ENCODE measurements around the gene CPLANE1. TPM values are rescaled to one million over a fixed set of nuclear protein-coding genes. Genes with fewer than 3 reads are reported as not detected.
A peak's percentile ranks its signal among the peaks of the same experiment; 100 is the strongest.
"Not testable (repeated sequence)": the region's sequence is repeated elsewhere in the genome, so short reads cannot be mapped to it uniquely, and the experiment has no call there.

Gene CPLANE1
- 3.2 TPM for polyA plus RNA-seq (2013, experiment 1 of 2)
- 2.4 TPM for polyA plus RNA-seq (2013, experiment 2 of 2)

- Histone ChIP-seq H3K79me1 (ENCODE audit: low read length) (no peaks in the 10 kb centered on the region), H2AK5ac (ENCODE audit: low read length) (no peak within 1 kb of the TSS), H2BK5ac (ENCODE audit: low read length) (no peak within 1 kb of the TSS), H3K27me3 (ENCODE audit: insufficient read depth, low read length, poor library complexity) (no peaks in the 10 kb centered on the region), H3K27ac (ENCODE audit: low read depth, low read length) (peak within 1 kb of the TSS; percentile 85), H3K56ac (ENCODE audit: low read length) (peak within 1 kb of the TSS; percentile 94), H3K23ac (ENCODE audit: low read length) (peak within 1 kb of the TSS; percentile 45), H4K5ac (ENCODE audit: low read length) (peak within 1 kb of the TSS; percentile 97), H2BK120ac (ENCODE audit: low read depth, low read length) (peak within 1 kb of the TSS; percentile 5), H3K4ac (ENCODE audit: low read depth, low read length) (peak within 1 kb of the TSS; percentile 83), H3K18ac (ENCODE audit: low read length) (peak within 1 kb of the TSS; percentile 62), H3K4me3 (ENCODE audit: low read length) (peak within 1 kb of the TSS; percentile 77), H2BK15ac (replicated peaks; ENCODE audit: low read depth) (no peak within 1 kb of the TSS), H3K9ac (ENCODE audit: low read length) (peak within 1 kb of the TSS; percentile 92), H4K8ac (ENCODE audit: low read depth, low read length) (peak within 1 kb of the TSS; percentile 41), H3K4me1 (ENCODE audit: control insufficient read depth, low read depth, low read length) (peaks cover 3% of the 10 kb centered on the region), H3K36me3 (ENCODE audit: control insufficient read depth, insufficient read depth, low read length) (no peaks in the 10 kb centered on the region), H3K4me2 (ENCODE audit: low read length) (peak within 1 kb of the TSS; percentile 90), H3K79me2 (ENCODE audit: control insufficient read depth, insufficient read depth, low read length) (no peaks in the 10 kb centered on the region)
- no CpG with 5 or more reads among the region's 88 CpGs for WGBS (ENCODE audit: extremely low coverage, insufficient coverage, low lambda C conversion rate)
- DNase-seq, result peak; percentile 87
These were observed at the start of gene CPLANE1 for GRCh38 chr5:37248970-37249814. Gene CPLANE1, minus strand, starts transcription at chr5:37249376. Its CDS starts 1,678 bp downstream, at chr5:37247698.

GRCh38 chr5:37296313-37296712 lies 47.1 kb upstream of the CPLANE1 start:
- not testable (repeated sequence) for H3K79me1 ChIP-seq (ENCODE audit: low read length); H3K18ac ChIP-seq (ENCODE audit: low read length); H3K4me3 ChIP-seq (ENCODE audit: low read length); H3K27me3 ChIP-seq (ENCODE audit: insufficient read depth, low read length, poor library complexity); H2BK5ac ChIP-seq (ENCODE audit: low read length); H3K56ac ChIP-seq (ENCODE audit: low read length); H3K79me2 ChIP-seq (ENCODE audit: control insufficient read depth, insufficient read depth, low read length); H3K4ac ChIP-seq (ENCODE audit: low read depth, low read length); H2AK5ac ChIP-seq (ENCODE audit: low read length); H3K36me3 ChIP-seq (ENCODE audit: control insufficient read depth, insufficient read depth, low read length); H3K23ac ChIP-seq (ENCODE audit: low read length); DNase-seq; H3K4me2 ChIP-seq (ENCODE audit: low read length); H4K8ac ChIP-seq (ENCODE audit: low read depth, low read length); H3K27ac ChIP-seq (ENCODE audit: low read depth, low read length); H4K5ac ChIP-seq (ENCODE audit: low read length); H2BK120ac ChIP-seq (ENCODE audit: low read depth, low read length); H3K4me1 ChIP-seq (ENCODE audit: control insufficient read depth, low read depth, low read length); H2BK15ac ChIP-seq (replicated peaks; ENCODE audit: low read depth); H3K9ac ChIP-seq (ENCODE audit: low read length)
- WGBS (ENCODE audit: extremely low coverage, insufficient coverage, low lambda C conversion rate), result no CpG with 5 or more reads among the region's 7 CpGs

- Histone ChIP-seq H3K18ac (ENCODE audit: low read length) (no peak overlapping the region), H2BK120ac (ENCODE audit: low read depth, low read length) (no peak overlapping the region), H3K79me1 (ENCODE audit: low read length) (no peaks in the 10 kb centered on the region), H3K36me3 (ENCODE audit: control insufficient read depth, insufficient read depth, low read length) (no peaks in the 10 kb centered on the region), H2BK5ac (ENCODE audit: low read length) (no peak overlapping the region), H3K23ac (ENCODE audit: low read length) (no peak overlapping the region), H3K4me2 (ENCODE audit: low read length) (no peak overlapping the region), H3K4ac (ENCODE audit: low read depth, low read length) (no peak overlapping the region), H3K4me3 (ENCODE audit: low read length) (no peak overlapping the region), H3K27ac (ENCODE audit: low read depth, low read length) (no peak overlapping the region), H2BK15ac (replicated peaks; ENCODE audit: low read depth) (no peak overlapping the region), H3K56ac (ENCODE audit: low read length) (no peak overlapping the region), H3K4me1 (ENCODE audit: control insufficient read depth, low read depth, low read length) (no peaks in the 10 kb centered on the region), H3K9ac (ENCODE audit: low read length) (no peak overlapping the region), H3K27me3 (ENCODE audit: insufficient read depth, low read length, poor library complexity) (no peaks in the 10 kb centered on the region), H3K79me2 (ENCODE audit: control insufficient read depth, insufficient read depth, low read length) (no peaks in the 10 kb centered on the region), H4K5ac (ENCODE audit: low read length) (no peak overlapping the region), H2AK5ac (ENCODE audit: low read length) (no peak overlapping the region), H4K8ac (ENCODE audit: low read depth, low read length) (no peak overlapping the region)
- WGBS (ENCODE audit: extremely low coverage, insufficient coverage, low lambda C conversion rate), result no CpG with 5 or more reads among the region's 5 CpGs
- peak; percentile 42 for DNase-seq
These were observed 34.1 kb upstream of the CPLANE1 start for GRCh38 chr5:37283214-37283820.

GRCh38 chr5:37275511-37275910 lies 26.3 kb upstream of the CPLANE1 start:
- H2BK15ac ChIP-seq (replicated peaks; ENCODE audit: low read depth), result no peak overlapping the region
- no peaks in the 10 kb centered on the region for H3K79me2 ChIP-seq (ENCODE audit: control insufficient read depth, insufficient read depth, low read length)
- H3K18ac ChIP-seq (ENCODE audit: low read length), result no peak overlapping the region
- H3K36me3 ChIP-seq (ENCODE audit: control insufficient read depth, insufficient read depth, low read length), result no peaks in the 10 kb centered on the region
- H2BK120ac ChIP-seq (ENCODE audit: low read depth, low read length), result no peak overlapping the region
- H4K5ac ChIP-seq (ENCODE audit: low read length), result no peak overlapping the region
- H3K4me2 ChIP-seq (ENCODE audit: low read length), result no peak overlapping the region
- H3K4ac ChIP-seq (ENCODE audit: low read depth, low read length), result no peak overlapping the region
- H3K9ac ChIP-seq (ENCODE audit: low read length), result no peak overlapping the region
- no peak overlapping the region for H3K56ac ChIP-seq (ENCODE audit: low read length)
- no peak overlapping the region for H4K8ac ChIP-seq (ENCODE audit: low read depth, low read length)
- H3K27me3 ChIP-seq (ENCODE audit: insufficient read depth, low read length, poor library complexity), result no peaks in the 10 kb centered on the region
- no CpG with 5 or more reads among the region's 2 CpGs for WGBS (ENCODE audit: extremely low coverage, insufficient coverage, low lambda C conversion rate)
- H3K4me1 ChIP-seq (ENCODE audit: control insufficient read depth, low read depth, low read length), result no peaks in the 10 kb centered on the region
- H2BK5ac ChIP-seq (ENCODE audit: low read length), result no peak overlapping the region
- no peak overlapping the region for H3K27ac ChIP-seq (ENCODE audit: low read depth, low read length)
- no peak overlapping the region for H3K23ac ChIP-seq (ENCODE audit: low read length)
- no peak overlapping the region for H3K4me3 ChIP-seq (ENCODE audit: low read length)
- H3K79me1 ChIP-seq (ENCODE audit: low read length), result no peaks in the 10 kb centered on the region
- peak; percentile 29 for DNase-seq
- H2AK5ac ChIP-seq (ENCODE audit: low read length), result no peak overlapping the region

GRCh38 chr5:37272511-37272910 lies 23.3 kb upstream of the CPLANE1 start:
- Histone ChIP-seq H3K56ac (ENCODE audit: low read length) (no peak overlapping the region), H3K79me1 (ENCODE audit: low read length) (no peaks in the 10 kb centered on the region), H2BK15ac (replicated peaks; ENCODE audit: low read depth) (no peak overlapping the region), H3K18ac (ENCODE audit: low read length) (no peak overlapping the region), H3K23ac (ENCODE audit: low read length) (no peak overlapping the region), H2AK5ac (ENCODE audit: low read length) (no peak overlapping the region), H3K4me1 (ENCODE audit: control insufficient read depth, low read depth, low read length) (no peaks in the 10 kb centered on the region), H3K36me3 (ENCODE audit: control insufficient read depth, insufficient read depth, low read length) (no peaks in the 10 kb centered on the region), H3K4ac (ENCODE audit: low read depth, low read length) (no peak overlapping the region), H3K27ac (ENCODE audit: low read depth, low read length) (no peak overlapping the region), H4K5ac (ENCODE audit: low read length) (no peak overlapping the region), H2BK5ac (ENCODE audit: low read length) (no peak overlapping the region), H4K8ac (ENCODE audit: low read depth, low read length) (no peak overlapping the region), H3K9ac (ENCODE audit: low read length) (no peak overlapping the region), H2BK120ac (ENCODE audit: low read depth, low read length) (no peak overlapping the region), H3K79me2 (ENCODE audit: control insufficient read depth, insufficient read depth, low read length) (no peaks in the 10 kb centered on the region), H3K27me3 (ENCODE audit: insufficient read depth, low read length, poor library complexity) (no peaks in the 10 kb centered on the region), H3K4me2 (ENCODE audit: low read length) (no peak overlapping the region), H3K4me3 (ENCODE audit: low read length) (no peak overlapping the region)
- no CpG with 5 or more reads among the region's 1 CpG for WGBS (ENCODE audit: extremely low coverage, insufficient coverage, low lambda C conversion rate)
- peak; percentile 87 for DNase-seq
